HG03571 (cell line): ENCODE measurements around the gene CPNE4.

Experiments
- ATAC-seq: cut with Tn5 transposase; IDR thresholded peaks from one replicate; pipeline ENCODE4 v1.9.1; 2021; ENCODE audit not compliant: unreplicated experiment

CPNE4 gene

GRCh38 chr3:132017137-132017536 lies 17.7 kb downstream of the CPNE4 start:
- ATAC-seq: no peak

GRCh38 chr3:132016061-132017041 lies 18.5 kb downstream of the CPNE4 start:
- no peak for ATAC-seq

- ATAC-seq: no peak
These were observed 20.7 kb downstream of the CPNE4 start for GRCh38 chr3:132014105-132014504.

- ATAC-seq: no peak
These were observed 25.6 kb downstream of the CPNE4 start for GRCh38 chr3:132009241-132009640.

GRCh38 chr3:132008837-132009236 lies 26.0 kb downstream of the CPNE4 start:
- ATAC-seq: no peak

- no peak for ATAC-seq
These were observed 27.2 kb downstream of the CPNE4 start for GRCh38 chr3:132007617-132008016.

DNA sequence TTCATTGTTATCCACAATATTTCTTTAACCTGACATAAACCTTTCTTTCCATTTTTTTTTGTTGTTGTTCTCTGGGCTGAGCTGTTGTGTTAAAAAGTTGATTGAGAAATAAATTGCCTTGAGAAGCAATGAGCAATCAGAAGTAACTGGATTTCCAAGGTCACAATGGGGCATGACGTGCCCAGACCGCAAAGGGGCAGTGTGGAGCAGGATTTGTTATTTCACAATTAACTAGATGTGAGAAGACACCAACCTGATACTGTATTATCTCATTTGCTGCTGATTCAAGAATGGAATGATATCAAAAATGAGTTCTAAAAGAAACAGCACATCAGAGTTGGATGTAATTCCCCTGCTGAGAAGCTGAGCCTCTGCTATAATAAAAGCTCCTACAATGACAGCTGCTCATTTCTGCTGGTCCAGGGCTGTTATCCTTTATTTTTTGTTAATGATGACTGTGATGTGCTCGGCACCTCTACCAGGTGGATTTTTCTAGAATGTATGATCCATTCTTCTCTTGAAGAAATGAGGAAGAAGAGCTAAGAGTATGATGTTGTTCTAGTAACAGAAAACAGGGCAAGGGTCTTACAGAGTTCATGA lies 28.1 kb downstream of the CPNE4 start:
- no peak for ATAC-seq

- no peak for ATAC-seq
These were observed 30.2 kb downstream of the CPNE4 start for GRCh38 chr3:132004571-132004970.

- no peak for ATAC-seq
These were observed 31.1 kb downstream of the CPNE4 start for GRCh38 chr3:132003685-132004084.

DNA sequence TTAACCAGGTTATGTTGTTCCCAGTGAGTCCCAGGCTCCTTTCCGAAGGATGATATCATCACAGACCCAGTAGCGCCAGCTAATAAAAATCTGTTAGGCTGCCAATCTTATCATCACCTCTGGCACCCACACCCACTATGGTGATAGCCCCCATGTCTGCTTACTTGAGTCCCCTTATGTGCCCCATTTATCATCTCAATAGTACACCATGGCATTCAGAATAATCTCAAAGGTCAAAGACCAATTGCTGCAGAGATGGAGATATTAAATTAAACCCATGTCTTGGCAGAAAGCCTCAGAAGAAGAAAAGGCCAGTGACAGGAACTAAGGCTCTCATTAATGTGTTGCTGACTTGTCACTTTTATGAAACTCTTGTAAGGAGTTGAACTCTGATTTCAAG lies 32.8 kb downstream of the CPNE4 start:
- ATAC-seq: no peak

DNA sequence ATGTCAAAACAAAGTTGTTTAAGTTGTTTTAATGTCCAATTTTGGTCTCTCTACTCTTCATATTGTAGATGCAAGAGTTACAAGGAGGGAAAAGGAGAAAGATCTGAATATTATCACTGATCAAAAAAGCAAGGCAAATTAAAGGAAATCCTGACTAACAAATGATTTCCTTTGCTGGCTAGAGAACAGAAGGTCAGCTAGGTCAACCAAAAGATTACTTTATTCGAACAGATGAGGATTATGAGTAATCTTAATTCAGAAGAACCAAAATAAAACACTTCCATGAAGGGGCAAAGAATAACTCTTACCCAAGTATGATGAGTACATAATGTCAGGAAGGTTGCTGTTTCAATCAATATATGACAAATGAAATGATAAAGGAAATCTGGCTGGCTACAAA lies 33.8 kb downstream of the CPNE4 start:
- ATAC-seq: no peak

- no peak for ATAC-seq
These were observed 36.8 kb downstream of the CPNE4 start for GRCh38 chr3:131998027-131998426.

DNA sequence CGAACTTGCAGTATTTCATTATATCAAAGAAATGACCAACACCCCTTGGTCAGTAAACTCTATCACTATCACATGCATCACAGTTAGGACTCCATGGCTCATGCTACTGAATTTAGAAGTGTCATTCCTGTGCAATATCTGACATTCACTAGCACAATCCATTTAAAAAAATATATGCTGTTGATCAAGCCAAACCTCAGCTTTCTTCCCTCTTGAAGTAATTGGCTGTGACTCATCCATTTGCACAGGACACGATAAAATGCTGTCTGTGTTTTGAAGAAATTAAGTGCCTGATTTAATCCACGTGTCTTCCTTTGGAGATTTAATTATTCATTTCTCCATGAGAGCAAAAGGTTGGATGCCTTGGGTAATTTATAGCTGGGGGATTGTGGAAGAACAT lies 38.9 kb downstream of the CPNE4 start:
- no peak for ATAC-seq

DNA sequence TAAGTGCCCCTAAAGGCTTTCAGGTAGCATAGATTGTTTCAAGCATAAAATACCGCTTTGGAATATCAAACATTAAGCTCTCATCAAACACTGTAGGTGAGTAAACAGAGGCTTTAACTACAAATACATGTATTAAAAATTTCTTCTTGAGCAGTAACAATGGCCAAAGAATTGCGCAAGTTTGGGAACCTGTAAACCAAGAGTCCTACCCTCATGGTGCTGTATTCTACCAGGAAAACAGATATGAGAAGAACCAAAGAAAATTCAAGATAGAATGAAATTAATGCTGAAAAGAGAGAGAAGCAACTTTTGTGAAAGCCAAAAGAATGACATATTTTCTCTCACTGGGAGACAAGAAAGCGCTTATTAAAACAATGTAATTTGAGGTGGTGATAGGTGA lies 45.5 kb downstream of the CPNE4 start:
- ATAC-seq: no peak

DNA sequence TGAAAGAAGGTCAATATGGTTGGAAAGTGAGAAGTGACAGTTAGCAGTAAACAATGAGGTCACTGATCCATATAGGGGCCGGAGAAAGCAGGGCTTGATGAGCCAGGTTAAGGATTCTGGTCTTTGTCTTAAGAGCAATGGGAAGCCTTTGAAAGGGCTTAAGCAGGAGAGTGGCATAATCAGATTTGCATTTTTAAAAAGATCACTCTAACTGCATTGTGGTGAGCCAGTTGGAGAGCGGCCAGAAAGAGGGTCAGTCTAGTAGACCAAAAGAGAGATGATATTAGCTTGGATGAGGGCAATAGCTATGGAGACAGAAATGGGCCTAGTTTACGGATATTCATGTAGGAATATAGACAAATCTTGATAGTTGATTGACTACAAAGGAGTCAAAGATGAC lies 46.6 kb downstream of the CPNE4 start:
- no peak for ATAC-seq

DNA sequence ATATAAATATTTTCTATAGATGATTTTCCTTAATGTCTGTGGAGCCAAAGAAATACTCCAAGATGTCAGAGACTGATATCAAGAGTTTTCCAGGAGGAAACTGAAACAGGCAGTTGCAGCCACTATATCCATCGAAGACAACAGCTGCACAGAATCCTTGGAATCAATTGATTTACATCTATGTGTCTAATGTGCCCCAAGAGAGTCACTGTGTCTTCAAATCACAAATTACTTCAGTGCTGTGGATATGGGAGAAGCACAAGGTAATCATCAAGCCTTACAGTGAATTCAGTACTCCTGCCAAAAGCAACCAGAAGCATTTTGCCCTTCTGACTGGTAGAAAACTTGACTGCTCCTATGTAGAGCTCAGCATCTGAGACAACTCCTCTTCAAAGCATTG lies 51.1 kb downstream of the CPNE4 start:
- ATAC-seq: no peak

DNA sequence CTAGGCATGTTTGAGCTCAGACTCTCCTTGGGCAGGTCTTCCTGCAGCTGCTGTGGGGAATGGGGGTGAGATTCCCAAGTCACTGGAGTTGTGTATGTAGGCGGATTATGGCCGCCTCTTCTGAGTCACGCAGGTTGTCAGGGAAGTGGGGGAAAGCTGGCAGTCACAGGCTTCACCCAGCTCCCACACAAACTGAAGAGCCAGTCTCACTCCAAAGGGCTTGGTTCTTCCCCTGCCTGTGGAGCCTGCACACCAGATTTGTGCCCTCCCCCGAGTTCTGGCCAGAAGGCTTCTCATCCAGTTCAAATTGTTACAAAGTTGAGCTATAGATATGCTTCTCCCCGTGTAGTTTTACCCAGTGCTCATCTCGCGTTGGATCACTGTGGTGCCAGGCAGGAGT lies 53.5 kb downstream of the CPNE4 start:
- ATAC-seq: no peak

GRCh38 chr3:131976448-131976847 lies 58.4 kb downstream of the CPNE4 start:
- no peak for ATAC-seq

DNA sequence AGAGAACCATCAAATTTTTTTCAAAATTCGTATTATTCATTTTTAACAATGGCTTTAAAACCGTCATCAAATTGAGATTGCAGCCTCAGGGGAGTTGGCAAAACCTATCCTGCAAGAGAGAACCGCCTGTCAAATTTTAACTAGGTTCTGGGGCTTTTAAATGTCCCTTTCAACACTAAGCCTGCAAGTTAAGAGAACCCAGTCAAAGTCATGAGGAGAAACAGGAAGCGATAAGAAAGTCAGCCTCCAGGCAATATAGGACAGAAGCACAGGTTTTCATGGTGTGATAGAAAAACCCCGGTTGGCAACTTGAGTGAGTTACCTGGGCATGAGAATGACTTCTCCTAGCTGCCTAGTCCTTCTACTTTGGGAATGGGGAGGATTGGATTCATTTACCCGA lies 59.8 kb downstream of the CPNE4 start:
- no peak for ATAC-seq

- ATAC-seq: no peak
These were observed 61.1 kb downstream of the CPNE4 start for GRCh38 chr3:131973731-131974130.

- ATAC-seq: no peak
These were observed 62.3 kb downstream of the CPNE4 start for GRCh38 chr3:131972550-131972949.

GRCh38 chr3:131972091-131972490 lies 62.7 kb downstream of the CPNE4 start:
- no peak for ATAC-seq
